DMS 273 (cell line): Measurements from ENCODE around the gene SERTAD2.

Experiments
- DNase-seq: peaks from one replicate; lab custom pipeline; 2025; ENCODE audit not compliant: unreplicated experiment; lab: John Stamatoyannopoulos, UW

The SERTAD2 gene

GRCh38 chr2:64653109-64654062, at the start of gene SERTAD2:
SERTAD2 (minus strand) TSS chr2:64653913; CDS start chr2:64636871, 17,042 bp downstream.
- DNase-seq: peak; percentile 92

- no peak for DNase-seq
These were observed 46.6 kb upstream of the SERTAD2 start for GRCh38 chr2:64700133-64700809.

- DNase-seq: no peak
These were observed 46.0 kb upstream of the SERTAD2 start for GRCh38 chr2:64699712-64700111.

- DNase-seq: no peak
These were observed 45.1 kb upstream of the SERTAD2 start for GRCh38 chr2:64698668-64699444.

- no peak for DNase-seq
These were observed 44.5 kb upstream of the SERTAD2 start for GRCh38 chr2:64698177-64698643.

GRCh38 chr2:64697297-64698176, 43.8 kb upstream of the SERTAD2 start:
- DNase-seq: no peak

GRCh38 chr2:64696636-64697035, 42.9 kb upstream of the SERTAD2 start:
- DNase-seq: no peak

- DNase-seq: no peak
These were observed 42.1 kb upstream of the SERTAD2 start for GRCh38 chr2:64695721-64696261.

- DNase-seq: no peak
These were observed 38.7 kb upstream of the SERTAD2 start for GRCh38 chr2:64692401-64692800.

- DNase-seq: no peak
These were observed 35.2 kb upstream of the SERTAD2 start for GRCh38 chr2:64688909-64689308.

- no peak for DNase-seq
These were observed 32.7 kb upstream of the SERTAD2 start for GRCh38 chr2:64686283-64686956.

GRCh38 chr2:64685430-64685829, 31.7 kb upstream of the SERTAD2 start:
- no peak for DNase-seq

GRCh38 chr2:64683771-64684510, 30.2 kb upstream of the SERTAD2 start:
- no peak for DNase-seq

GRCh38 chr2:64681479-64681967, 27.8 kb upstream of the SERTAD2 start:
- DNase-seq: no peak

GRCh38 chr2:64679673-64680425, 26.1 kb upstream of the SERTAD2 start:
- DNase-seq: no peak

- no peak for DNase-seq
These were observed 25.3 kb upstream of the SERTAD2 start for GRCh38 chr2:64678771-64679590.

GRCh38 chr2:64677530-64677929, 23.8 kb upstream of the SERTAD2 start:
- DNase-seq: no peak
